GM21367 (cell line): Measurements from ENCODE around the gene SCO1.
A peak's percentile ranks its signal among the peaks of the same experiment; 100 is the strongest.

Experiments used
- ATAC-seq: cut with Tn5 transposase; IDR thresholded peaks from one replicate; pipeline ENCODE4 v1.9.1; 2021; ENCODE audit not compliant: unreplicated experiment

The SCO1 gene

GRCh38 chr17:10657148-10657547 lies 40.2 kb downstream of the SCO1 start, which contains the start of gene MYH3:
Gene MYH3, minus strand, starts transcription at chr17:10657309. Its CDS starts 2,245 bp downstream, at chr17:10655064.
- ATAC-seq = no peak

GRCh38 chr17:10653987-10654386 lies 43.3 kb downstream of the SCO1 start:
- no peak for ATAC-seq

- no peak for ATAC-seq
Observed at GRCh38 chr17:10652984-10653659, 44.2 kb downstream of the SCO1 start.

- ATAC-seq = no peak
Observed at GRCh38 chr17:10651927-10652326, 45.4 kb downstream of the SCO1 start.

GRCh38 chr17:10649602-10650001 lies 47.7 kb downstream of the SCO1 start:
- no peak for ATAC-seq

- no peak for ATAC-seq
Observed at GRCh38 chr17:10648956-10649355, 48.4 kb downstream of the SCO1 start.

- no peak for ATAC-seq
Observed at GRCh38 chr17:10648381-10648780, 49.0 kb downstream of the SCO1 start.

GRCh38 chr17:10646392-10646990 lies 50.8 kb downstream of the SCO1 start:
- ATAC-seq = no peak

- ATAC-seq = no peak
Observed at GRCh38 chr17:10640475-10640874, 56.9 kb downstream of the SCO1 start.

GRCh38 chr17:10638151-10638550 lies 59.2 kb downstream of the SCO1 start:
- no peak for ATAC-seq

- ATAC-seq = no peak
Observed at GRCh38 chr17:10635290-10635689, 62.0 kb downstream of the SCO1 start.

- peak; percentile 94 for ATAC-seq
Observed at GRCh38 chr17:10633738-10634379, 63.5 kb downstream of the SCO1 start.

- ATAC-seq = no peak
Observed at GRCh38 chr17:10631701-10632100, 65.6 kb downstream of the SCO1 start.

- no peak for ATAC-seq
Observed at GRCh38 chr17:10631048-10631700, 66.2 kb downstream of the SCO1 start.

GRCh38 chr17:10629706-10630105 lies 67.6 kb downstream of the SCO1 start:
- no peak for ATAC-seq

- no peak for ATAC-seq
Observed at GRCh38 chr17:10628756-10629155, 68.6 kb downstream of the SCO1 start.

- ATAC-seq = no peak
Observed at GRCh38 chr17:10626390-10626789, 70.9 kb downstream of the SCO1 start.

- no peak for ATAC-seq
Observed at GRCh38 chr17:10624969-10625368, 72.4 kb downstream of the SCO1 start.

- ATAC-seq = no peak
Observed at GRCh38 chr17:10623737-10624338, 73.5 kb downstream of the SCO1 start.

- no peak for ATAC-seq
Observed at GRCh38 chr17:10622617-10623485, 74.5 kb downstream of the SCO1 start.
